Measurements from ENCODE around the gene SLIT1.

Gene SLIT1

GRCh38 chr10:96992721-96993120 lies 193.0 kb downstream of the SLIT1 start:
- no peak for DNase-seq

DNA sequence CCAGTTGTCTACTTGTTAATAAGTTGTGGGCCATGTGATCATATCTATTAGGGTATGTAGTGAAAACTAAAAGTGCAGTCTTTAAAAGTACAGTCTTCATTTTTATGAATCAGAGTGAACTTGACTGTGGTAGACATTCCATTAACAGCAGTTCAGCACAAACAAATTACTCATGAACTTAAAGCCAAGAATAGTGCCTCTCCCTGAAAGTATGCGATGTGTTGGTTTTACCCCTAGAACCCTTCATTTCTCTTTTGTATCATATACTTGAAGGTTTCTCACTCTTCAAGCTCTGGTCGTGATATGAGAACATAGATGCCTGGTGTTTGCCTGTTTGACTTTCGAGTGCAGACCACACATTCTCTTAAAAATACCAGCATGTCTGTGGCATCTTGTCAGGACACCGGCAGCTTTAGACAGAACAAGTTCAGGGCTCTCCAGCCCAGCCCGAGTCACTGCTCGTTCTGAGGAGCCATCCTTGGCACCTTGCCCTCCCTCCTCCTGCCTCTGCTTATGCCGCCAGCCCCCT lies 194.4 kb downstream of the SLIT1 start:
- no peak for DNase-seq

DNA sequence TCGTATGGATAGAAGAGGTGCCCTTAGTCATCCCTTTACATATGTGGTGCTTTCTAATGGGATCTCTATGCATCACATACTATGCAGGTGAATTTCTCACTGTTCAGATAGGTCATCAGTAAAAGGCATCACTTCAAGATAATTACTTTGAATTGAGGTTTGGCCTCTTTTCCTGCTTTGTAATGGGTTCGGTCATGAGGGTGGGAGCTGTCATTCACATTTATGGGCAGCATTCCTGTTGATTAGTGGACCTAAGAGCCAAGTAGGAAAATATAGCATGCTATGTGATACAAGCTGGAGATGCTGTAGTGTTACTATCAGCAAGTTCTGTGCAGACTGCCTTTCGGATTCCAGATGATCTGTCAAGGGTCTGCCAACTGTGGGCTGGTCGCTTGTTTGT lies 197.3 kb downstream of the SLIT1 start:
- DNase-seq: no peak

DNA sequence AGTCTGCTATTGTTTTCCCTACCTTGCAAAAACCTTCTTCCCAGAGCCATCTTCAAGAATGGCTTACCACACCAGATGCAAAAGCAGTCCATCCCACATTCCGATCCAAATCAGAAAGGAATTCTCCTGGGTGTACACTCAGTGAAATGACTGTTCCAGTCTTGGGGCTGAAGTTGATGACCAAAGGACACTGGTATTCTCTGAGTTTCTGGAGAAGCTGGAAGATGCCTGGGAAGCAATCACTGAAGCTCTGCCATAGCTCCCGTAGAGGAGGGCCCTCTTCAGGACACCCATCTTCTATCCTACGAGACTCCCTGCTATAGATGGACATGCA lies 197.9 kb downstream of the SLIT1 start:
- no peak for DNase-seq

- no peak for DNase-seq
Observed at GRCh38 chr10:96987141-96987841, 198.5 kb downstream of the SLIT1 start.

GRCh38 chr10:96986200-96986856 lies 199.4 kb downstream of the SLIT1 start:
- DNase-seq: no peak

DNA sequence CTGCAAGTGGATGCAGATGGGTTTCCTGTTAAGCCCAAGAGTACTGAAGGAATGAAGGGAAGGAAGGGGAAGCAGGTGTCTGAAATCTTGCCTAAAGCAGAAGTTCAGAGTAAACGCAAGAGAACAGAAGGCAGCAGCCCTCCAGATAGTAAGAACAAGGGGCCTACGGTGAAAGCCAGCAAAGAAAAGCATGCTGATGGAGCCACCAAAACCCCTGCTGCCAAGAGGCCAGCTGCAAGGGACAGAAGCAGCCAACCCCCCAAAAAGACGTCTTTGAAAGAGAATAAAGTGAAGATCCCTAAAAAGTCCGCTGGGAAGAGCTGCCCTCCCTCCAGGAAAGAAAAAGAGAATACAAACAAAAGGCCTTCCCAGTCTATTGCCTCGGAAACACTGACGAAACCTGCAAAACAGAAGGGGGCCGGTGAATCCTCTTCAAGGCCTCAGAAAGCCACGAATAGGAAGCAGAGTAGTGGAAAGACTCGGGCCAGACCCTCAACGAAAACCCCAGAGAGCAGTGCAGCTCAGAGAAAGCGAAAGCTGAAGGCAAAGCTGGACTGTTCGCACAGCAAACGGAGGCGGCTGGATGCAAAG lies 201.1 kb downstream of the SLIT1 start:
- no peak for DNase-seq

- no peak for DNase-seq
Observed at GRCh38 chr10:96982149-96982930, 203.4 kb downstream of the SLIT1 start.

- DNase-seq: no peak
Observed at GRCh38 chr10:96978621-96979154, 207.1 kb downstream of the SLIT1 start.

GRCh38 chr10:96975136-96975535 lies 210.6 kb downstream of the SLIT1 start:
- no peak for DNase-seq

GRCh38 chr10:96973809-96974747 lies 211.7 kb downstream of the SLIT1 start:
- DNase-seq: no peak

GRCh38 chr10:96972264-96972663 lies 213.5 kb downstream of the SLIT1 start:
- DNase-seq: no peak

GRCh38 chr10:96971324-96971723 lies 214.4 kb downstream of the SLIT1 start:
- DNase-seq: no peak

DNA sequence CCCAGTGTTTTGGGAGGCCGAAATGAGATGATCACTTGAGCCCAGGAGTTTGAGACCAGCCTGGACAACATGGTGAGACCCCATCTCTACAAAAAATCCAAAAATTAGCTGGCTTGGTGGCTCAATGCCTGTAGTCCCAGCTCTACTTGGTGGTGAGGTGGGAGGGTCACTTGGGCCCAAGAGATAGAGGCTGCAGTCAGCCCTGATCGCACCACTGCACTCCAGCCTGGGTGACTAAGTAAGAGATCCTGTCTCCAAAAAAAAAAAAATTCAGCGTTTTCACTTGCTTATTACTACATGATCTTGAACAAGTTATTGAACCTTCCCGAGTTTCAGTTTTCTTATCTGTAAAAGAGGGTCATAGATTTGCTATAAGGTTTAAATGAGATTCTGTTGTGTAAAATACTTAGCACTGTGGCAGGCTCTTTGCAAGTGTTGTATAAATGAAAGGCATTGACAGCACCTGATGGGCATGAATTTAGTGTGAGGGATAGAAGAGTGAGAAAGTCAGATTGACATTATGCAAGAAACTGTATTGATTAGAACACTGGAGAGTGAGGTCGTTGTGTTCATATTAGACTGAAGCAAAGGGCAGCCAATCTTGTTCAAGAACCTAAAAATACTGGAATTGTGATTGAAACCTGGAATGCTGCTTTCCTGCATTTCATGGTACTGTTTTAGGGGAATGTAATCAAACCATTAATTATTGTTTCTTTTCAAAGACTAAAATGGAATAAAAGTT lies 216.9 kb downstream of the SLIT1 start:
- no peak for DNase-seq

DNA sequence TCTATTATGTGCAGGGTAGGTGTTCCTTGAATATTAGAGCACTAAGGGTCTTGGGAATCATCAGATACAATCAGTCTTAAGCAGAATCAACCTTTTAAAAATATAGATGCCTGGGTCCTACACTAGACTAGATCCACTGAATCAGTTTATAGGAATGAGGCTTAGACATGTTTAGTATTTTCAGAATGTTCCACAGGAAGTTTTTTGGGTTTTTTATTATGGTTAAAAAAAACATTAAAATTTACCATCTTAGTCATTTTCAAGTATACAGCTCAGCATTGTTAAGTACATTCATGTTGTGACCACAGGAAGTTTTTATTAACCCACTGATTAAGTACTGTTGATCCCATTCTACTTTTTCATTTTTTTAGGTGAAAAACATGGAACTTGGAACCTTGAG lies 217.9 kb downstream of the SLIT1 start:
- no peak for DNase-seq

DNA sequence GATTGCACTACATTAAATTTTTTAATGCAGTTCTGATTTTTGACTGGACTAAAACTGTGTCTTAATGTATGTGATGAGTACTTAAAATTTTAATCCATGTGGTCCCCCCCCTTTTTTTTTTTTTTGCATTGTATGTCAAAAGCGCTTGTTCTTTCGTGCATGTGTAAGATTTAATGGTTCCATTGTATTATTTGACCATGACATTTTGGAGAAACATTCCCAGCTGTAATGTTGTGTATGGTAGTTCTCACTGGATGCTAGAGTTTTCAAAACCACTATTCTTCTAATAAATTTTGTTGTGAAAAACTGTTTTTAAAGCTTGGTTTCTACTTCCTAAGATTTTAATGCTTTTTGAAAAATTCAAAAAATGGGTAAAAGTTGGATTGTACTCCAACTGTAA lies 221.6 kb downstream of the SLIT1 start:
- DNase-seq: no peak

- no peak for DNase-seq
Observed at GRCh38 chr10:96960872-96961271, 224.9 kb downstream of the SLIT1 start.

GRCh38 chr10:96959733-96960132 lies 226.0 kb downstream of the SLIT1 start:
- DNase-seq: no peak

DNA sequence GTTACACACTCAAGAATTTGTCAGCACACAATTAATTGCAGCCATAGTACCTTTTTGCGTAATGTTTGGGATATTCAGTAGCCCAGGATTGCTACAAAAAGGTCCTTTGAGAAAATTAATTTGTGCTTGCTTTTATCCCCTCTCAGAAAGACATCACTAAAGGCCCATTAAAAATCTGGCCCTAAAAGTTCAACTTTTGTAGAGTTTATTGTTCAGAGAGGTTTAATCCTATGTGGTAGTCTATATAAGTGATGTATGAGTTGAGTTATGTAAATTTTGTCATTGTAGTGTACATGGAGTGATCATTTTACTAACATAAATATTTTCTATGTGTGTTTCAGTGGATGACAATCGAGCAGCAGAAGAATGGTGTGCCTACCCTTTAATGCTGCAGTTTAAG lies 227.7 kb downstream of the SLIT1 start:
- no peak for DNase-seq

DNA sequence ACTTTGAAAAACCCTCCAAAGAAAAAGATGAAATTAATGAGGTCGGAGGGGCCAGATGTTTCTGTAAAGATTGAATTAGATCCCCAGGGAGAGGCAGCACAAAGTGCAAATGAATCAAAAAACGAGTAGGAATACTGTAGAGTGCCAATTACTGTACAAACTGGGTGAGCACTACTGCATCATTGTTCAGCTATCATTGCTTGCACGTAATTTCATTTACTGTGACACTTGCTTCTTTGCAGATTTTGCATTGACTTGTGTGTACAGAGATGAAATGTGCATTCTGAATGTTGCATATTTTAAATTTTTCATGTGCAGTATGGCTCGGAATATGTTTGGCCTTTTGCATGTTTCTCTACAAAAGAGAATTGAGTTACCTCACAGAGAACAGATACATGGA lies 230.0 kb downstream of the SLIT1 start:
- no peak for DNase-seq

DNA sequence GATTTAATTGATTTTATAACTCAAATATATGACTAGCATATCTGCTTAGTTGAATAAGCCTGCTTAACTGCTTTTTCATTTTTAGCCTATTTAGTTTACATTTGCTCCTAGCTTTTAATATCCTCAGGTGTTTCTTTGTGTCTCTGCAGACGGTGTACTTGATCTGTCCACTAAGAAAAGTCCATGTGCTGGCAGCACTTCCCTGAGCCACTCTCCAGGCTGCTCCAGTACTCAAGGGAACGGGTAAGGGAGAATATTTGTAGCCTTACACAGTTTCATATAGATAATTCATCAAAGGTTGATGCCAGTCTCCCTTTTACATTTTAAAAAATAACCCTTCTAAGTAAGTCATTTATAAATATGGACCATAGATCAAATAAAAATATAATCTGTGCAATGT lies 233.8 kb downstream of the SLIT1 start:
- DNase-seq: no peak
